Endothelial cell of umbilical vein (primary cell): ENCODE measurements around the gene CCDC188.

Experiments
- JUN ChIP-seq: IDR thresholded peaks from 2 replicates; pipeline ENCODE4 v1.6.1; 2011; ENCODE audit warnings: borderline replicate concordance, low read depth; ENCODE audit not compliant: insufficient read length, insufficient read depth
- MYC ChIP-seq: IDR thresholded peaks from one replicate; pipeline ENCODE4 v1.6.1; 2011; ENCODE audit warnings: mild to moderate bottlenecking, low read depth, low read length
- POLR2A ChIP-seq: IDR thresholded peaks from 2 replicates; pipeline ENCODE4 v1.6.1; 2012; ENCODE audit warnings: low read depth, mild to moderate bottlenecking, control low read depth, low read length
- TF ChIP-seq, protein P1 (sequence below), 2 donors: IDR thresholded peaks; 1 replicate in 1 of 2; 2 replicates in 1 of 2; pipeline ENCODE4 v1.5.1; 2011; ENCODE audit warnings: low read length in 2 of 2, mild to moderate bottlenecking in 2 of 2, moderate library complexity in 2 of 2, control low read depth in 1 of 2, inconsistent platforms in 1 of 2, low read depth in 1 of 2; ENCODE audit not compliant: insufficient read depth in 1 of 2; ENCODE audit errors: extremely low read depth in 1 of 2

- TF ChIP-seq POLR2A, result no peak
- TF ChIP-seq, protein P1, sequence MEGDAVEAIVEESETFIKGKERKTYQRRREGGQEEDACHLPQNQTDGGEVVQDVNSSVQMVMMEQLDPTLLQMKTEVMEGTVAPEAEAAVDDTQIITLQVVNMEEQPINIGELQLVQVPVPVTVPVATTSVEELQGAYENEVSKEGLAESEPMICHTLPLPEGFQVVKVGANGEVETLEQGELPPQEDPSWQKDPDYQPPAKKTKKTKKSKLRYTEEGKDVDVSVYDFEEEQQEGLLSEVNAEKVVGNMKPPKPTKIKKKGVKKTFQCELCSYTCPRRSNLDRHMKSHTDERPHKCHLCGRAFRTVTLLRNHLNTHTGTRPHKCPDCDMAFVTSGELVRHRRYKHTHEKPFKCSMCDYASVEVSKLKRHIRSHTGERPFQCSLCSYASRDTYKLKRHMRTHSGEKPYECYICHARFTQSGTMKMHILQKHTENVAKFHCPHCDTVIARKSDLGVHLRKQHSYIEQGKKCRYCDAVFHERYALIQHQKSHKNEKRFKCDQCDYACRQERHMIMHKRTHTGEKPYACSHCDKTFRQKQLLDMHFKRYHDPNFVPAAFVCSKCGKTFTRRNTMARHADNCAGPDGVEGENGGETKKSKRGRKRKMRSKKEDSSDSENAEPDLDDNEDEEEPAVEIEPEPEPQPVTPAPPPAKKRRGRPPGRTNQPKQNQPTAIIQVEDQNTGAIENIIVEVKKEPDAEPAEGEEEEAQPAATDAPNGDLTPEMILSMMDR (IDR thresholded peaks at IDR 0.05; ENCODE audit: extremely low read depth in 1 of 2, insufficient read depth in 1 of 2, low read depth in 1 of 2, low read length in 2 of 2), result no peak
- TF ChIP-seq MYC, result no peak
- TF ChIP-seq JUN, result no peak
These were observed 27.3 kb downstream of the CCDC188 start for GRCh38 chr22:20123366-20124082.
